Measurements from ENCODE around the gene NOS2.
"Not testable (repeated sequence)": the region's sequence is repeated elsewhere in the genome, so short reads cannot be mapped to it uniquely, and the experiment has no call there.

- not testable (repeated sequence) for TF ChIP-seq TAF1 (IDR thresholded peaks at IDR 0.05; ENCODE audit: borderline replicate concordance, low read depth, low read length); POLR2AphosphoS5 (IDR thresholded peaks at IDR 0.05; ENCODE audit: low read depth, low read length)
Observed at GRCh38 chr17:27746320-27746719, 54.0 kb downstream of the NOS2 start.

All from GM12892 (cell line).